Panc1 (cell line): ENCODE results near the gene DHRS2. TPM values are rescaled to one million over a fixed set of nuclear protein-coding genes. Genes with fewer than 3 reads are reported as not detected.

Experiments used
- ATAC-seq: fragments of 200-7000 bp; cut with Tn5 transposase; 2 replicates; pipeline ENCODE4 v1.9.1; 2020; ENCODE audit warnings: mild to moderate bottlenecking, moderate library complexity
- BruUV-seq: library from RNA; stranded (reverse); fragments of 400-500 nt; replicated peaks from 2 replicates; lab custom pipeline; 2021; lab: Mats Ljungman, UMichigan
- CTCF ChIA-PET: fragments of 300-600 bp; sonication (Branson Sonifier 250); formaldehyde crosslinking; loops from one replicate; lab custom pipeline; 2022; ENCODE audit warnings: antibody characterized with exemption; lab: Charles Lee
- POLR2A ChIA-PET: fragments of 300-600 bp; sonication (Branson Sonifier 250); formaldehyde crosslinking; loops from one replicate; lab custom pipeline; 2022; ENCODE audit warnings: antibody characterized with exemption; lab: Charles Lee
- DNase-seq: peaks from one replicate; pipeline ENCODE4 v3.0.0-alpha.2; 2010; ENCODE audit warnings: low read depth, low spot score
- H3K27ac ChIP-seq: 2 replicates; pipeline ENCODE4 v1.5.1; 2011; ENCODE audit warnings: mild to moderate bottlenecking, low read length, inconsistent platforms
- H3K27me3 ChIP-seq: fragments of 200-500 bp; sonication (Bioruptor generic); 2 replicates; pipeline ENCODE4 v1.6.0; 2014; ENCODE audit warnings: low read length, inconsistent platforms; ENCODE audit not compliant: control insufficient read depth, insufficient read depth
- H3K36me3 ChIP-seq: fragments of 200-500 bp; sonication (Bioruptor generic); 2 replicates; pipeline ENCODE4 v1.5.1; 2014; ENCODE audit warnings: inconsistent platforms, mild to moderate bottlenecking, low read length, moderate library complexity; ENCODE audit not compliant: control insufficient read depth, insufficient read depth
- H3K4me1 ChIP-seq: 2 replicates; pipeline ENCODE4 v1.5.1; 2011; ENCODE audit warnings: inconsistent platforms, mild to moderate bottlenecking, low read length, moderate library complexity; ENCODE audit not compliant: control insufficient read depth, insufficient read depth
- H3K4me3 ChIP-seq, 2 experiments: 2 replicates each; pipeline ENCODE4 v1.5.1; 2011 to 2012; ENCODE audit warnings: low read depth in 2 of 2, low read length in 2 of 2, mild to moderate bottlenecking in 2 of 2, inconsistent platforms in 1 of 2, moderate library complexity in 1 of 2
- H3K9me3 ChIP-seq: fragments of 200-500 bp; sonication (Bioruptor generic); 2 replicates; pipeline ENCODE4 v1.5.1; 2014; ENCODE audit warnings: low read depth, mild to moderate bottlenecking, inconsistent platforms, low read length, moderate library complexity; ENCODE audit not compliant: control insufficient read depth, insufficient read depth
- CTCF ChIP-seq: fragments of 450-650 bp; IDR thresholded peaks from 2 replicates; pipeline ENCODE4 v1.5.1; 2017; ENCODE audit warnings: mild to moderate bottlenecking
- POLR2AphosphoS5 ChIP-seq: IDR thresholded peaks from 2 replicates; pipeline ENCODE4 v1.6.1; 2012; ENCODE audit warnings: mild to moderate bottlenecking, low read depth, low read length, moderate library complexity
- REST ChIP-seq, 2 experiments: IDR thresholded peaks; 2 replicates each; pipeline ENCODE4 v1.6.1; 2011 to 2012; ENCODE audit warnings: low read depth in 2 of 2, control low read depth in 1 of 2, low read length in 1 of 2, mild to moderate bottlenecking in 1 of 2, moderate library complexity in 1 of 2; ENCODE audit not compliant: insufficient read depth in 1 of 2
- SIN3A ChIP-seq: IDR thresholded peaks from 2 replicates; pipeline ENCODE4 v1.6.1; 2012; ENCODE audit warnings: low read depth, mild to moderate bottlenecking, low read length, moderate library complexity, borderline replicate concordance; ENCODE audit not compliant: insufficient read depth
- TCF7L2 ChIP-seq: IDR thresholded peaks from 2 replicates; pipeline ENCODE4 v1.6.1; 2011; ENCODE audit warnings: mild to moderate bottlenecking, low read depth, low read length, inconsistent platforms
- in situ Hi-C: cut with HindIII; loops from 2 replicates; pipeline ENCODE4 v1.10.0; 2016; ENCODE audit warnings: low sequenced_read_pairs, low pct_unique_long_range_greater_than_20kb
- intact Hi-C: fragments of 100-400 bp; cut with micrococcal nuclease; formaldehyde crosslinking; loops from one replicate; pipeline ENCODE4 v1.10.0; 2022; ENCODE audit not compliant: unreplicated experiment
- total RNA-seq: library from RNA; stranded (reverse); gene quantifications from one replicate; pipeline ENCODE4 v1.2.1, GENCODE V29; 2021; ENCODE audit not compliant: unreplicated experiment

The DHRS2 gene
- total RNA-seq, 1 experiment from 2014 or later = 1.0 TPM

- no peak for ATAC-seq
Observed at GRCh38 chr14:23663127-23663526, 27.0 kb downstream of the DHRS2 start.

GRCh38 chr14:23663711-23664110 lies 27.5 kb downstream of the DHRS2 start:
- intact Hi-C loops = loop anchor here (10.0 kb wide), 1 partner anchor 241 kb away; no protein-coding TSS in a partner anchor
- CTCF ChIA-PET = interaction anchor here (0.9 kb wide), 1 partner anchor 32 kb away, joined by 3 read pairs; no protein-coding TSS in a partner anchor

More at GRCh38 chr14:23663127-23663526, 27.0 kb downstream of the DHRS2 start:
- POLR2A ChIA-PET = no interaction called here
- no TSS peak for BruUV-seq
- CTCF ChIA-PET = no interaction called here
- no peak overlapping the region for H3K4me3 ChIP-seq
- no peak for DNase-seq
- no peaks in the 10 kb centered on the region for H3K27me3 ChIP-seq
- TF ChIP-seq POLR2AphosphoS5 (no peak), REST (IDR thresholded peaks at IDR 0.05; ENCODE audit: insufficient read depth in 1 of 2, low read depth in 2 of 2, low read length in 1 of 2) (no peak), SIN3A (no peak), TCF7L2 (no peak), CTCF (no peak)
- in situ Hi-C loops = no loop called here
- H3K9me3 ChIP-seq = no peaks in the 10 kb centered on the region
- intact Hi-C loops = loop anchor here (10.0 kb wide), 1 partner anchor 242 kb away; no protein-coding TSS in a partner anchor
- no peak overlapping the region for H3K27ac ChIP-seq
- no peaks in the 10 kb centered on the region for H3K4me1 ChIP-seq
- H3K36me3 ChIP-seq = no peaks in the 10 kb centered on the region

More at GRCh38 chr14:23663711-23664110, 27.5 kb downstream of the DHRS2 start:
- no peak for ATAC-seq
- DNase-seq = no peak
- TF ChIP-seq TCF7L2 = no peak
- no peak for TF ChIP-seq CTCF
- no peak for TF ChIP-seq POLR2AphosphoS5
- TF ChIP-seq SIN3A = no peak
- TF ChIP-seq REST (IDR thresholded peaks at IDR 0.05; ENCODE audit: insufficient read depth in 1 of 2, low read depth in 2 of 2, low read length in 1 of 2) = no peak
- Histone ChIP-seq H3K27ac (no peak overlapping the region), H3K36me3 (no peaks in the 10 kb centered on the region), H3K27me3 (no peaks in the 10 kb centered on the region), H3K4me1 (no peaks in the 10 kb centered on the region), H3K9me3 (no peaks in the 10 kb centered on the region), H3K4me3 (no peak overlapping the region)
- BruUV-seq = no TSS peak
- POLR2A ChIA-PET = no interaction called here
- in situ Hi-C loops = no loop called here
